Neural cell (in vitro differentiated cells): ENCODE data around the gene HFM1.

ENCODE experiments used
- EP300 ChIP-seq: fragments of 450-650 bp; conservative IDR thresholded peaks from 2 replicates; pipeline ENCODE4 v1.6.1; 2014; ENCODE audit warnings: antibody characterized with exemption, mild to moderate bottlenecking, moderate library complexity; ENCODE audit not compliant: poor library complexity, severe bottlenecking
- EZH2 ChIP-seq: fragments of 200-600, 300-800 bp; shearing (Covaris generic), sonication (generic); IDR thresholded peaks from 2 replicates; pipeline ENCODE4 v1.6.1; 2014; ENCODE audit warnings: antibody characterized with exemption, low read length, borderline replicate concordance, mild to moderate bottlenecking; ENCODE audit not compliant: insufficient read depth, poor library complexity, severe bottlenecking
- MXI1 ChIP-seq: fragments of 450-650 bp; conservative IDR thresholded peaks from 2 replicates; pipeline ENCODE4 v1.6.1; 2014; ENCODE audit warnings: antibody characterized with exemption, mild to moderate bottlenecking; ENCODE audit not compliant: poor library complexity, severe bottlenecking
- POLR2AphosphoS5 ChIP-seq: IDR thresholded peaks from 2 replicates; pipeline ENCODE4 v1.6.1; 2012
- RAD21 ChIP-seq: fragments of 450-650 bp; conservative IDR thresholded peaks from 2 replicates; pipeline ENCODE4 v1.6.1; 2014; ENCODE audit warnings: antibody characterized with exemption, mild to moderate bottlenecking, moderate library complexity
- SMC3 ChIP-seq: fragments of 450-650 bp; conservative IDR thresholded peaks from 2 replicates; pipeline ENCODE4 v1.6.1; 2014; ENCODE audit warnings: antibody characterized with exemption, mild to moderate bottlenecking, moderate library complexity; ENCODE audit not compliant: poor library complexity
- TAF1 ChIP-seq: IDR thresholded peaks from 2 replicates; pipeline ENCODE4 v1.6.1; 2012; ENCODE audit warnings: low read depth
- TF ChIP-seq, protein P1 (sequence below): fragments of 450-650 bp; IDR thresholded peaks from 2 replicates; pipeline ENCODE4 v1.5.1; 2014; ENCODE audit warnings: antibody characterized with exemption, mild to moderate bottlenecking, moderate library complexity; ENCODE audit not compliant: poor library complexity, severe bottlenecking
- TF ChIP-seq, protein P2 (sequence below): IDR thresholded peaks from 2 replicates; pipeline ENCODE4 v1.6.1; 2012; ENCODE audit warnings: borderline replicate concordance

- TF ChIP-seq EP300 = no peak
- TF ChIP-seq, protein P1, sequence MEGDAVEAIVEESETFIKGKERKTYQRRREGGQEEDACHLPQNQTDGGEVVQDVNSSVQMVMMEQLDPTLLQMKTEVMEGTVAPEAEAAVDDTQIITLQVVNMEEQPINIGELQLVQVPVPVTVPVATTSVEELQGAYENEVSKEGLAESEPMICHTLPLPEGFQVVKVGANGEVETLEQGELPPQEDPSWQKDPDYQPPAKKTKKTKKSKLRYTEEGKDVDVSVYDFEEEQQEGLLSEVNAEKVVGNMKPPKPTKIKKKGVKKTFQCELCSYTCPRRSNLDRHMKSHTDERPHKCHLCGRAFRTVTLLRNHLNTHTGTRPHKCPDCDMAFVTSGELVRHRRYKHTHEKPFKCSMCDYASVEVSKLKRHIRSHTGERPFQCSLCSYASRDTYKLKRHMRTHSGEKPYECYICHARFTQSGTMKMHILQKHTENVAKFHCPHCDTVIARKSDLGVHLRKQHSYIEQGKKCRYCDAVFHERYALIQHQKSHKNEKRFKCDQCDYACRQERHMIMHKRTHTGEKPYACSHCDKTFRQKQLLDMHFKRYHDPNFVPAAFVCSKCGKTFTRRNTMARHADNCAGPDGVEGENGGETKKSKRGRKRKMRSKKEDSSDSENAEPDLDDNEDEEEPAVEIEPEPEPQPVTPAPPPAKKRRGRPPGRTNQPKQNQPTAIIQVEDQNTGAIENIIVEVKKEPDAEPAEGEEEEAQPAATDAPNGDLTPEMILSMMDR = no peak
- TF ChIP-seq, protein P2, sequence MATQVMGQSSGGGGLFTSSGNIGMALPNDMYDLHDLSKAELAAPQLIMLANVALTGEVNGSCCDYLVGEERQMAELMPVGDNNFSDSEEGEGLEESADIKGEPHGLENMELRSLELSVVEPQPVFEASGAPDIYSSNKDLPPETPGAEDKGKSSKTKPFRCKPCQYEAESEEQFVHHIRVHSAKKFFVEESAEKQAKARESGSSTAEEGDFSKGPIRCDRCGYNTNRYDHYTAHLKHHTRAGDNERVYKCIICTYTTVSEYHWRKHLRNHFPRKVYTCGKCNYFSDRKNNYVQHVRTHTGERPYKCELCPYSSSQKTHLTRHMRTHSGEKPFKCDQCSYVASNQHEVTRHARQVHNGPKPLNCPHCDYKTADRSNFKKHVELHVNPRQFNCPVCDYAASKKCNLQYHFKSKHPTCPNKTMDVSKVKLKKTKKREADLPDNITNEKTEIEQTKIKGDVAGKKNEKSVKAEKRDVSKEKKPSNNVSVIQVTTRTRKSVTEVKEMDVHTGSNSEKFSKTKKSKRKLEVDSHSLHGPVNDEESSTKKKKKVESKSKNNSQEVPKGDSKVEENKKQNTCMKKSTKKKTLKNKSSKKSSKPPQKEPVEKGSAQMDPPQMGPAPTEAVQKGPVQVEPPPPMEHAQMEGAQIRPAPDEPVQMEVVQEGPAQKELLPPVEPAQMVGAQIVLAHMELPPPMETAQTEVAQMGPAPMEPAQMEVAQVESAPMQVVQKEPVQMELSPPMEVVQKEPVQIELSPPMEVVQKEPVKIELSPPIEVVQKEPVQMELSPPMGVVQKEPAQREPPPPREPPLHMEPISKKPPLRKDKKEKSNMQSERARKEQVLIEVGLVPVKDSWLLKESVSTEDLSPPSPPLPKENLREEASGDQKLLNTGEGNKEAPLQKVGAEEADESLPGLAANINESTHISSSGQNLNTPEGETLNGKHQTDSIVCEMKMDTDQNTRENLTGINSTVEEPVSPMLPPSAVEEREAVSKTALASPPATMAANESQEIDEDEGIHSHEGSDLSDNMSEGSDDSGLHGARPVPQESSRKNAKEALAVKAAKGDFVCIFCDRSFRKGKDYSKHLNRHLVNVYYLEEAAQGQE = no peak
- no peak for TF ChIP-seq EZH2
- TF ChIP-seq MXI1 = no peak
- TF ChIP-seq TAF1 = no peak
- no peak for TF ChIP-seq POLR2AphosphoS5
- TF ChIP-seq SMC3 = no peak
- no peak for TF ChIP-seq RAD21
Observed at GRCh38 chr1:91314643-91315042, 90.0 kb downstream of the HFM1 start.
